Embryonic facial prominence (tissue), 1 donor: ENCODE data around the gene RFX8.
"Not testable (repeated sequence)": the region's sequence is repeated elsewhere in the genome, so short reads cannot be mapped to it uniquely, and the experiment has no call there.

Experiments
- DNase-seq: peaks from one replicate; pipeline ENCODE4 v3.0.0-alpha.2; 2016; ENCODE audit errors: extremely low spot score

The RFX8 gene

DNA sequence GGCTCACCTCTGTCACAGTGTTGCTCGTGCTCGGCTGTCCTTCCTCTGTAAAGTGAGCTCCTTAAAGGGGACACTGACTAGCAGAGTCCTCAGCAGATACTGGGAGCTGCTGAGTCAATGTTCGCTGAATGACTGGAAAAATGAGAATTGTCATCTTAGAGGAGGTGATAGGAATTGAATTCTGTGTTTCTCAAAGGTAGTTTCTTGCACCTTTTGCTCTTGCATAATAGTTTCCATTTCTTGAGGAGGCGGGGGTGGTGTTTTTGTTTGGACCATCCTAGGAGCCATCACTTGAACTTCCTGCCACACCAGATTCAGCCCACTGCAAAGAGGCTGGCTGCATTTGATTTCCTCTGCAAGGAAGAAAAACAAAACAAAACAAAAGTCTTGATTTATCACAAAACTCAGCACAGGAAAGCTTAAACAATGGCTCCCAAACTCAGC lies 11.4 kb upstream of the RFX8 start:
- no peak for DNase-seq

- DNase-seq: no peak
These were observed 10.9 kb upstream of the RFX8 start for GRCh38 chr2:101485856-101486255.

- no peak for DNase-seq
These were observed 5.9 kb upstream of the RFX8 start for GRCh38 chr2:101480764-101481163.

DNA sequence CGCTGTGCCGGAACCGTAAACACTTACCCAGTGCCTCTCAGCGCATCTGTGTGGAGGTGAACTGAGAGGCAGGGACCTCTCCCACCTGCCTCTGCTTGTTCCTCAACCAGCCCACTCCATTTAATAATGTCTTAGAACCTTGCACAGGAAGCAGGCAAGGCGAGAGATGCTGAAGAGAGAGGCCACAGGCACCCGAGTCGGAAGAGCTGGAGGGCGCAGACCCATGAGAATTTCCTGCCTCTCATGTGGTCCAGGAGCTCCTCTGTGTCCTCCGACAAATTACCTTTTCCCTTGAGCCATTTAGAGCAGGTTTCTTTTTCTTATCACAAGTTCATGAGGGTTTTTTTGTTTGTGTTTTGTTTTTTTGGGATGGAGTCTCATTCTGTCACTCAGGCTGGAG lies 4.9 kb upstream of the RFX8 start:
- DNase-seq: no peak

DNA sequence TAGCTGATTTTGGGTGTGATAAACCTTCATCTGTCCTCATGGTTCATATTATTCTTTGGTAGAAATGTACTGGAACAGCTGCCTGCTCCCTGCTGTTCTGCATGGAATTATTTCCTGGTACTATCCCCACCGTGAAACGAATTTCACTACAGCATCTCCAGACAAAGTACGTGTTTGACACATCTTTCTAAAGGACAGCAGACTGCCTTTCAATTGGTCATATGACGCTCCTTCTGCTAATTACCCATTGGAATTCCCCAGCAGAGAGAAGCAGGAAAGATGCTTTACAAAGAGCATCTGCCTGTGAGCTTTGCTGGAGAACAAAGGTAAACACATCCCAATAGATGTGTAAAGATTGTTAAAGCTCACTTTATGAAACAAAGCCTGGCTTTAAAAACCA lies 4.4 kb upstream of the RFX8 start:
- no peak for DNase-seq

DNA sequence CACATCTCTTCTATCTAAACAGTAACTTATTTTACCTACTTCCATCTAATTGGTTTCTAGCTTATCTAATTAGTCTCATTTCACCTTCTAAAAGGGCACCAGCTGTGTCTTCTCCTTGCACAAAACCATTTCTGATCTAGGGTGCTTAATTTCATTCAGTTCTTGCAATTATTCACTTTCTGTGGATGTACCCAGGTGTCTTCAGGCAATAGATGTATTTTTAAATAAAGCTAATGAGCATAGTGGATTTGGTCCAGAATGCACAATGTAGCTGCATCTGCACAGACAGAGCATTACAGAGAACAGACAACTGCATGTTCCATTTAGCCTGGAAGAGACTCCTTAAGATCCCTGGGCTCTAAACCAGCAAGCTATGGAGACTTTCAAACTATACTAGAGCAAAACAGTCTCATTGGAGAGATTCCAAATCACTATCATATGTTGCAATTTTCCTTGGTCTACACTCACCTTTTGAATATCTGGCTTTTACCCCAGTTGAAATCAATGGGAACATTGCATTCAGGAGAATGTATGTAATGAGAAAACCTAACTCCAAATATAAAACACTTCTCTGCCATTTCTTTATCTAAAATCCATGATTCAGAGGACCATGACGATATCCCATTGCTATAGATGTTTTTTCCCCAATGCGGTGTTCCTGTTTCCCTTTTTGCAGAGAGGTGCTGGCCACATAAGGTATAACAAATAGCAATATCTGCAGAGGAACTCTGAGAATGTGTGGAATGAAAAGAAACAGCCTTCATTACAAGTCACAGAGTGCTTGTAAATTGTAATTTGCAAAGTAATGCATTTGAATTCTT lies 3.5 kb upstream of the RFX8 start:
- DNase-seq: no peak

DNA sequence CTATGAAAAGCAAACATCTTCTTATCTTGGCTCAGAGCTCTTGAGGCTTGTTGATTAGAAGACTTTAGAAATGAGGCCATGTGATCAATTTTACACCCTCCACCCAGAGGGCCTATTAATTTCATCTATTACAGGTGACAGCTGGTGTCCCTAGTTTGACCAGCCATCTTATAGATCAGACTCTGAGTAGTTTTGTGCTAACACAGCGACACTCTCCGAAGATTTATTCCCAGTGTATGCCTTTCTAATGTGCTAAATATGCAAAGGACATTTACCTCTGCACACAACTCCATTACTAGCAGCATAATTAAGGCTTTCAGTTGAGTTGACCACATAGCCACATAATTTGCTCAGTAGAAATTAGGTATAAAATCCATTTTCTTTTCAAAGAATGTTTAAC lies 2.6 kb upstream of the RFX8 start:
- DNase-seq: no peak

- no peak for DNase-seq
These were observed 1.8 kb upstream of the RFX8 start for GRCh38 chr2:101476605-101477208.

DNA sequence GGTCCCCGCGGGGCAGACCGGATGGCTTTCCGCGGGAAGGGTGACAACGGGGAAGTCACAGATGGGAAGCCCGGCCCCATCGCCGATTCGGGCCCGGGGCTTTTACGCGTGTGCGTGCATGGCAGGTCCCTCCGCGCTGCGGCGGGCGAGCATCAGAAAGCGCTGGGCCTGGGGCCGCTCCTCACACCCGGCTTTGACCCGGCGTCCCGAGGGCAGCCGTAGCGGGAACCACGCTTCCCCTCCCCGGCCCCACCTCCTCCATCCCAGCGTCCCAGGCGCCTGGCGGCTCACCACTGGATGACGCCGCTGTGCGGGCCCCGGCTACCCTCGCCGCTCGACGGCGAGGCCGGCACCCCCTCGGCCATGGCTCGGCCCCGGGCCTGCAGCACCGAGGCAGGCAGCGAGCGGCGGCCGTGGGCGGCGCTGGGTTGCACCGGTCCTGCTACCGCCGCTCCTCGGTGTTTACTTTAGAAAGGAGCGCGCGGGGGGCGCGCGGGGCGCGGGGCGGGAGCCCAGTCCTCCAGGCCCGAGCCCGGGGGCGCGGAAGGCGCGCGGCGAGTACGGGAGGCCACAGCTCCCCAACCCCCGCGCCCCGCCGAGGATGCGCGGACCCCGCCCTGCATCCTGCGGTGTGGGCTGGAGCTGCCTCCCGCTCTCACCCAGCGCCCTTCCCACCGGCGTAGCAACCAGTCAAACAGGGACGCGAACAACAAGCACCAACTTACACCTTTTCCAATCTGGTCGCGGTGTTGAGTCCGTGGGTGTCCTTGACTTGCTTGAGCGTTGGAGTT lies 806 bp downstream of the RFX8 start:
- DNase-seq: no peak

DNA sequence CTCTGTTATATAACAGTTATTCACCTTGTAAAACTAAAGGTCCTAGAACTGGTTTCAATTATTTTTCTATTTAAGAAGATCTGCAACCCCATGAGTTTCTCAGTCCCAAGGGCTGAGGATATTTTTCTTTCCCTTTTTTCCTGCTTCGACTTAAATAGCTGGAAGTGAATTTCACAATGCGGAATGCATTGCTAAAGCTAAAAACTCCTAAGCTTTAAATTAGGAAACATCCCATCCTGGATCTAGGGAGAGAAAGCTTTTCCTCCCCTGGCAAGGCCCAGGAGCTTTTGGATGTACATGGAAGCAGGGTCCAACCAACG lies 1.4 kb downstream of the RFX8 start:
- DNase-seq: no peak

DNA sequence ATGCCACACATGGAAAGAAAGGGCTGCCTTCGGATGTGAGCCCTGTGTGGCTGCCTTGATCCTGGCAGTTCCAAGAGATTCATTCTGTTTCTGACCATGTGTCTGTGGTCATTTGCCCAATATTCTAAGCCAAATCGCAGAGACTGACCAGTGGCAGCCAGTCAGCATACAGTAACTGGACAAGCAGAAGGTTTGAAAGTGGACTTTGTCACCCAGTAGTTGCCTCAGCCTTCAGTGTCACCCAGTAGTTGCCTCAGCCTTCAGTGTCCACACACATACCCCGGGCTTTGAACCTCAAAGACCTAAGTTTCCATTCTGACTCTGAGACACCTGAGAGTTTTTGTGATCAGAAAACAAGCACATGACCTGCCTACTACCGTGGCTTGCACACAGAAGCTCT lies 5.0 kb downstream of the RFX8 start:
- DNase-seq: no peak

- DNase-seq: no peak
These were observed 7.6 kb downstream of the RFX8 start for GRCh38 chr2:101467306-101467705.

- DNase-seq: no peak
These were observed 8.5 kb downstream of the RFX8 start for GRCh38 chr2:101466426-101466825.

DNA sequence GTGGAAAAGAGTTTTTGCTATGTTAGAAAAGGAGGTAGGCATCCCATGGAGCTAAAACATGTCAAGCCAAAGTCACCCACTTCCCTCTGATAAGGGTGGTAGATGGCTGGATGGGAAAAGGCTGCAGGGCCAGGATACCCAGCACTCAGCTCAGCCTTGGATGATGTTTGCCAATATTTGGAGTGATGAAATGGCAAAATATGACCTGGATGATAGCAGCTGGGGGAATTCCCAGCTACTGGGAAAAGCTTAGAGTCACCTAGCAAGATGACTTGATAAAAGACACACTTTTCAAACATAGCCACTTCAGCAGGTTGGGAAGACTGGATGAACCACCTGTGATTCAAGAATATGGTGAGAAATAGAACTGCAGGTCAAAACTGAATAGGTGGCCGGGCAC lies 10.1 kb downstream of the RFX8 start:
- no peak for DNase-seq

- no peak for DNase-seq
These were observed 10.8 kb downstream of the RFX8 start for GRCh38 chr2:101463911-101464641.

DNA sequence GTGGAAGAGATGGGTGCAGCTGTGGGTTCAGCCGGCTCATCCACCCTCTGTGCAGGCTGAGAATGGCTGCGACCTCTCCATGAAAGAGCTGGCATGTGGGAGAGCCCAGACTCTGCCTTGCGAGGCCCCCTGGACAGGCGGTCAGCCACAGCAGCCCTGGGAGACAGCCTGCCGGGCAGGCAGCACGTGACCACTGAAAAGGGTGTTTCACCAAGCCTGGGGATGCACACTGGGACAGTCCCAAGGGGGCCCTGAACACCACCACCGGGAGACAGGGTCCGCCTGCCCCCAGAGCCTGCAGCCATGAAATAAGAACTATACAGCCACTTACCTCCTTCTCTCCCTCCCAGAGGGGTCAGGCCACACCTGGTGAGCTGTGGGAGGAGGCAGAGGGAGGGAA lies 11.5 kb downstream of the RFX8 start:
- DNase-seq: no peak

DNA sequence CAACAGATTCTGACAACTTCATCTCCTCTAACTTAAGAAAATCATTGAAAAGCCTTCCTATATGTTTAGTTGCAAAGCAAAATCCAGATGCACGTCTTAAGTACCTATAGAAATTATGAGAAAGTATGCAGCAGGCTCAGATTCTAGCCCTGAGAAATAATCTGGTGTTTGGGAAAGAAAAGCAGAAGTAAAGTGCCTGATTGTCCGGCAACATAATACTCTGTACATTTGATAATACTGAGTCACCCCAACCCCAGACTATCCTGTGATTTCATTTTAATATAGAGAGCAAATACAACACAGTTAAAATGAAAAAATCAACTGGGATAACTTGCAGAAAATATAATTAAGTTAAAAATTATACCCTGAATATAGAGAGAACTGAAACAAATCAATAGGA lies 13.5 kb downstream of the RFX8 start:
- DNase-seq: no peak

- DNase-seq: not testable (repeated sequence)
These were observed 20.5 kb downstream of the RFX8 start for GRCh38 chr2:101454408-101454807.

DNA sequence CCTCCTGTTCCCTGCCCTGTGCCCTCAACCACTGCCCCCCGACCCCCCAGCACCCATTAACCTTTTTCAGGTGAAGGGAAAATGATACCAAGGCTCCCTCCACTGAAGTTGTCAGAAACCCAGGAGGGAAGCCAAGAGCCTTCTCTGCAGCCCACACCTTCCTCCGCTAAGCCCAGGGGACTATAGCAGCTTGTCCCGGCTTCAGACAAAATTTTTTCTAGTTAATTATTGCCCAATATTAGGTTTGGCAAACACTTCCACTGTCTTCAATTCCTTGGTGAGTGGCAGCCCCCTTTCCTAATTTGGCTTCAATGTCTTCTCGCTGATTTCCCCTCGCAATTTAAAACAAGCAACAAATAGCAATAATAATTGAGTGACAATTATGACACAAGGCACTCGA lies 23.9 kb downstream of the RFX8 start:
- DNase-seq: no peak

DNA sequence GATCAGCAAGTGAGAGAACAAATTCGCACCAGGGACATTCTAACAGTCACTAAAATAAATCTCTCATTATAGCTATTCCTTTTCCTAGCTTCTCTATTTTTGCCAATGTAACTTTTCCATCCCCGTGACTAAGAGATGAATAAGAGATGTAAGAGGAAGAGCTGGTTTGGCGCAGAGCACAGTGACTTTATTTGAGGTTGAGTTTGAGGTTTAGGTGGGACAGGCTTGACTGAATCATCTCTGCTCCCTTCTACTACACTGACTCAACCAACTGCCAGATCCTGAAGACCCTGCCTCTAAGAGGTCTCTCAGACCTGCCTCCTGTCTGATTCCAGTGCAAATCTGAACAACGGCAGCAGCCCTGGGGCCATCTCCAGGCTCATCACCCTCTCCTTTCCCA lies 28.0 kb downstream of the RFX8 start:
- no peak for DNase-seq

GRCh38 chr2:101442667-101443061 lies 32.2 kb downstream of the RFX8 start:
- no peak for DNase-seq

DNA sequence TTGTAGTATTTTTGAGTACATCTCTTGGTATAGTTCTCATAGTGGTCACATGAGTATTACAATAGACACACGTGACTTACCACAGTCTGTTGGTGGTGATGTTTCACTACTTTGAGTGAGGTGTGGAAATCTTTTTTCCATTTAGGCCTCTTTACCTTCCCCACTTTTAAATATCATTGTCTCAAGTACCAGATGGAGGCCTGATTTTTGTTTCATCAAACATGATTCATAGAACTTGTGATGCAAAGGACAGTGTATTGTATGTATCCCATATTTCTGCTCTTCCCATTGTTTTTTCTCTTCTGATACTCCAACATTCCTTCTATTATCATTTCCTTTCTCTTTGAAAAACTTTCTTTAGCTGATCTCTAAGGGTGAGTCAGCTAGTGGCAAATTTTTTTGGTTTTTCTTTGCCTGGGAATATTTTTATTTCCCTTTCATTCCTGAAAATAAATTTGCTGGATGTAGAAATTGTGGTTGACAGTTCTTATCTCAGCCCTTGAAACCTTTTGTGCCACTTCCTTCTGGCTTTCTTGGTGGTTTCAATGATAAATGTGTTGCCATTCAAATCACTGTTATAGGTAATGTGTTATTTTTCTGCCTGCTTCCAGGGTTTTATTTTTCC lies 32.8 kb downstream of the RFX8 start:
- no peak for DNase-seq
